Measurements from ENCODE around the gene CDC23. TPM values are rescaled to one million over a fixed set of nuclear protein-coding genes. Genes with fewer than 3 reads are reported as not detected.

The CDC23 gene
- total and polyA plus RNA-seq, 2 of the 8 experiments (the other 6 are each of a cell fraction or from before 2014, with no cell fraction given): 32.6 to 45.7 TPM

DNA sequence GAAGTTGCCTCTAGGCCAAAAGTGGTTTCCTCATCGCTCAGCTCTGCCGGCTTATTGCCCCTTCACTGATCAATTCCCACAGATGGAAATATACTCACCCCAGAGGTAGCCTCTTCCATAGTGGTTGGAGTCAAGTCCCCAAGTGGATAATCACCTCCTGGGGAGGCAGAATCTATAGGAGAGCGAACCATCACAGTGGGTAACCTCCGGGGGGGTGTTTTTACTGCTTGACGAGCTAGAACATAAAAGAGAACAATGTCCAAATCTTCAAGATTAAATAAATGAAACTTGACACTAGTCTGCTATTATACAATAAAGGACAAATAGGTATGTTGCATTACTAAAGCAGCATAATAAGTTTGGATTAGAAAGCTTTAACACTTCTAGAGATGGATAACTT is 44.0 kb downstream of the CDC23 start:
- no peak overlapping the region for H3K14ac ChIP-seq (ENCODE audit: insufficient read length)
- no peak overlapping the region for H3K4me3 ChIP-seq (ENCODE audit: extremely low read depth in 1 of 4, insufficient read depth in 2 of 4, low read depth in 3 of 4, low read length in 4 of 4)
- H3K23me2 ChIP-seq (ENCODE audit: low read depth, low read length): no peaks in the 10 kb centered on the region; the same call in 1 of the 2 replicates
- no peak overlapping the region for H3K56ac ChIP-seq (replicated peaks; ENCODE audit: insufficient read length, low read depth, low read length)
- ChIA-PET POLR2A (ENCODE audit: partially characterized antibody) (interaction anchor here (0.8 kb wide), 1 partner anchor 12 kb away, joined by 4 read pairs; no protein-coding TSS in a partner anchor), CTCF (ENCODE audit: partially characterized antibody) (interaction anchor here (0.8 to 1.6 kb wide), 2 partner anchors 11 to 77 kb away, joined by 3 to 4 read pairs; no protein-coding TSS in a partner anchor)
- H4K91ac ChIP-seq (replicated peaks; ENCODE audit: insufficient read length, low read length): no peak overlapping the region
- H2BK20ac ChIP-seq (ENCODE audit: low read length): no peak overlapping the region
- no peak for DNase-seq (ENCODE audit: low read depth in 1 of 2, low spot score in 2 of 2)
- no peak overlapping the region for H2BK15ac ChIP-seq (ENCODE audit: low read length)
- no peak overlapping the region for H3K9ac ChIP-seq (replicated peaks in 1 of 4; ENCODE audit: extremely low read depth in 1 of 4, low read depth in 3 of 4, low read length in 3 of 4)
- no peak overlapping the region for H2BK5ac ChIP-seq (ENCODE audit: low read depth, low read length)
- H4K5ac ChIP-seq (ENCODE audit: insufficient read length, low read depth, low read length): no peak overlapping the region
- no peak overlapping the region for H3K4me2 ChIP-seq (ENCODE audit: insufficient read depth in 1 of 2, low read depth in 2 of 2, low read length in 2 of 2)
- 0 out of 2 replicates have a peak, but pooled peaks cover 2% of the 10 kb centered on the region for H3K79me1 ChIP-seq (ENCODE audit: low read depth, low read length)
- WGBS, 2 experiments (ENCODE audit: extremely low coverage in 1 of 2, insufficient coverage in 1 of 2, insufficient read length in 1 of 2, insufficient replicate concordance in 2 of 2, low coverage in 1 of 2, low lambda C conversion rate in 2 of 2, missing lambda C conversion rate in 1 of 2): 91% methylated on average over 5 of the region's 5 CpGs; no CpG with 5 or more reads in 1 of the 2 experiments
- no peak overlapping the region for H3K18ac ChIP-seq (ENCODE audit: extremely low read depth, low read length)
- FAIRE-seq: no peak
- H2BK12ac ChIP-seq (ENCODE audit: low read depth, low read length): no peak overlapping the region
- H2AFZ ChIP-seq (ENCODE audit: low read length): no peak overlapping the region
- no peaks in the 10 kb centered on the region for H3K9me3 ChIP-seq (ENCODE audit: insufficient read depth in 2 of 2, low read depth in 1 of 2, low read length in 1 of 2)
- H4K20me1 ChIP-seq (replicated peaks in 1 of 2; ENCODE audit: control insufficient read depth in 1 of 2, insufficient read depth in 2 of 2, low read length in 2 of 2): peaks cover 2 to 6% of the 10 kb centered on the region in 2 experiments
- no peak overlapping the region for H2AK5ac ChIP-seq (ENCODE audit: low read depth, low read length)
- no peak overlapping the region for H3K23ac ChIP-seq (ENCODE audit: insufficient read length)
- no peak overlapping the region for H2BK120ac ChIP-seq (replicated peaks; ENCODE audit: low read depth, low read length)
- no peak overlapping the region for H3K27ac ChIP-seq (ENCODE audit: low read depth, low read length)
- no peak overlapping the region for H4K8ac ChIP-seq (ENCODE audit: extremely low read depth, insufficient read depth, low read length)
- peaks cover 46 to 98% (median 72%) of the 10 kb centered on the region in 4 experiments for H3K36me3 ChIP-seq (ENCODE audit: control insufficient read depth in 2 of 4, insufficient read depth in 4 of 4, low read length in 3 of 4)
- no peaks in the 10 kb centered on the region for H3K79me2 ChIP-seq (ENCODE audit: control insufficient read depth in 1 of 2, insufficient read depth in 2 of 2, low read length in 2 of 2)
- H3K4me1 ChIP-seq (replicated peaks in 1 of 4; ENCODE audit: control insufficient read depth in 3 of 4, insufficient read depth in 4 of 4, low read length in 3 of 4): no peaks in the 10 kb centered on the region
- no peak overlapping the region for H3K4ac ChIP-seq (replicated peaks; ENCODE audit: insufficient read length, low read depth, low read length)
- H3K27me3 ChIP-seq (replicated peaks in 1 of 4; ENCODE audit: control insufficient read depth in 3 of 4, extremely low read depth in 1 of 4, insufficient read depth in 3 of 4, low read length in 3 of 4): no peaks in the 10 kb centered on the region
- no peak for TF ChIP-seq BRCA1 (IDR thresholded peaks at IDR 0.05; ENCODE audit: low read depth, low read length)
